ENCODE data around the gene HNRNPF.

Gene HNRNPF

DNA sequence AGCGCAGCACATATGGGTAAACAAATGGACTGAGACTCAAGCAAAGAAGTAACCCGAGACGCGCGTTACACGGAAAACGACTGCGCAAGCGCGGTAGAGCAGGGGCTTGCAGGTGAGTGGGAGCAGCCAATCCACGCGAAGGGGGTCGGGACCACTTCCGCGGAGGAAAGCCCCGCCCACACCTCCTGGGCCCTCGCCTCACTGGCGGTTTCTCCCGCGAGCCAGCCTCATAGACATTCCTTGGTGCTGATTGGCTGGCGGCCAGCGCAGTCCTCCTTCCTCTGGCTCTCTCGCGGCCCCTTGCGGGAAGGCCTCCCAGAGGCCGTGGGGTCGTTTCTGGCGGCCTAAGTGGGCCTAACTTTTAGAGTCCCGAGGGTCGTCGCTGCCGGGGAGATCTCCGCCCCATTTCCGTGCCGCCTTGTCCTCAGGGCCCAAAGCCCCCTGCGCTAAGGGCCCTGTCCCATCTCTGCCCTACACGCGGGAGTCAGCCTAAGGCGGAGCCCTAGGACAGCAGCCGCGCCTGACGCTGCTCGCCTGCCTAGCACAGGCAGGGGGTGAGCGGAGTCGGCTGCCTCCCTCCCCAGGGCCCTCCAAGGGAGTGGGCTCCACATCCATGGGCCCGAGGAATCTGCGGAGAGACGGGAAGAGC, 46.7 kb downstream of the HNRNPF start:
- Histone ChIP-seq H3K36me3 (ENCODE audit: control insufficient read depth, insufficient read depth, low read length) (no peaks in the 10 kb centered on the region), H3K27ac (ENCODE audit: low read length) (no peak overlapping the region), H3K4me1 (ENCODE audit: control insufficient read depth, insufficient read depth, low read length) (peaks cover 4% of the 10 kb centered on the region; the same call in 1 of the 2 replicates), H3K9me3 (ENCODE audit: control insufficient read depth, insufficient read depth, low read length) (no peaks in the 10 kb centered on the region), H3K4me3 (ENCODE audit: low read length) (peak overlapping the region; percentile 44; the same call in 1 of the 2 replicates), H3K27me3 (ENCODE audit: control insufficient read depth, insufficient read depth, low read length) (no peaks in the 10 kb centered on the region)
- peak; percentile 92 for DNase-seq (ENCODE audit: low read depth, low spot score)
- WGBS (ENCODE audit: insufficient coverage, insufficient read length) = no CpG with 5 or more reads among the region's 48 CpGs

DNA sequence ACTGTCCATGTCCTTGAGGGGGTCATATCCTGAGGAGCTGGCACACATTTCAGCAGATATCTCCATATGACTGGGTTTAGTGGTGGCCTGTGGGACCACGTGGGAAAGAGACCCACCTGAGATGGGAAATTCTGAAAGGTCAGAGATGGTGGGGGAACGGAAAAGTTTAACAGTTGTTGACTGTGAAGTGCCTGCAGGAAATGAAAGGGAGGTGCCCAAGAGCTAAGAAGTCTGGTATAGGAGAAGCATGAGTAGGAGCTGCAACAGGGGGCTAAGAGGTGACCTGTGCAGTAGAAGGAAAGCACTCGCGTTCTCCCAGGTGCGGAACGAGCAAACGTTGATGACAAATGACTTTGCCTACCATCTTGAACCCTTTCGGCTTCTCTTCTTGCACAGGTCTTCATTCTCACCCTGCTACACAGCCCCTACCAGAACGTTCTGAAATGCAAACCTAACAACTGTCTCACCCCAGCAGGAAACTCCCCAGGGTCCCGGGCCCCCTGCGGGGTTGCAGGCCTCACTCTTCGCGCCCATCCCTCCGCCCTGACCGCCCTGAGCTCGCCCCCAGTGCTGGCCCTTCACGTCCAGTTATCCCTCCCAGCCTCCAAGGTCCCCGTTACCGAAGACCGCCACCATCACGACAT, 47.3 kb downstream of the HNRNPF start:
- Histone ChIP-seq H3K27me3 (ENCODE audit: control insufficient read depth, insufficient read depth, low read length) (no peaks in the 10 kb centered on the region), H3K27ac (ENCODE audit: low read length) (no peak overlapping the region), H3K4me3 (ENCODE audit: low read length) (peak overlapping the region; percentile 44; the same call in 1 of the 2 replicates), H3K4me1 (ENCODE audit: control insufficient read depth, insufficient read depth, low read length) (peaks cover 4% of the 10 kb centered on the region; the same call in 1 of the 2 replicates), H3K9me3 (ENCODE audit: control insufficient read depth, insufficient read depth, low read length) (no peaks in the 10 kb centered on the region), H3K36me3 (ENCODE audit: control insufficient read depth, insufficient read depth, low read length) (no peaks in the 10 kb centered on the region)
- DNase-seq (ENCODE audit: low read depth, low spot score) = no peak
- WGBS (ENCODE audit: insufficient coverage, insufficient read length) = no CpG with 5 or more reads among the region's 21 CpGs

DNA sequence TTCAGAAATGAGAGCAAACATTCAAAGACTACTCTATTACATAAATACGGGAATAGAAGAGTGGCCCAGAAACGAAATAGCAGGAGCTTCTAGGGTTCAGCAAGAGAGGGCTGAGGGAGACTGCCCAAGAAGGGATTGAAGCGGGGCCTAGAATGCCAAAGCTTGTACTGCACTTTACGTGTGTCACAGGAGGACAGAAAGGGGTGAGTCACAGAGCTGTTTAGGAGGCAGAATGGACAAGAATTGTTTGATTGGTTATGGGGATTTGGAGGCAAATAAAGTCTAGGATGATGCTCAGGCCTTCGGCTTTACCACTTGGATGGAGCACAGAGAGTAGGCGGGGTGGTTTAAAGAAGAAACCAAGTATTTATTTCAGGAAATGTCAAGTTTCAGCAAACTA, 48.9 kb downstream of the HNRNPF start:
- Histone ChIP-seq H3K4me3 (ENCODE audit: low read length) (no peak overlapping the region), H3K36me3 (ENCODE audit: control insufficient read depth, insufficient read depth, low read length) (no peaks in the 10 kb centered on the region), H3K4me1 (ENCODE audit: control insufficient read depth, insufficient read depth, low read length) (peaks cover 4% of the 10 kb centered on the region; the same call in 1 of the 2 replicates), H3K9me3 (ENCODE audit: control insufficient read depth, insufficient read depth, low read length) (no peaks in the 10 kb centered on the region), H3K27ac (ENCODE audit: low read length) (no peak overlapping the region), H3K27me3 (ENCODE audit: control insufficient read depth, insufficient read depth, low read length) (no peaks in the 10 kb centered on the region)
- WGBS (ENCODE audit: insufficient coverage, insufficient read length) = no CpG with 5 or more reads among the region's 6 CpGs
- no peak for DNase-seq (ENCODE audit: low read depth, low spot score)

DNA sequence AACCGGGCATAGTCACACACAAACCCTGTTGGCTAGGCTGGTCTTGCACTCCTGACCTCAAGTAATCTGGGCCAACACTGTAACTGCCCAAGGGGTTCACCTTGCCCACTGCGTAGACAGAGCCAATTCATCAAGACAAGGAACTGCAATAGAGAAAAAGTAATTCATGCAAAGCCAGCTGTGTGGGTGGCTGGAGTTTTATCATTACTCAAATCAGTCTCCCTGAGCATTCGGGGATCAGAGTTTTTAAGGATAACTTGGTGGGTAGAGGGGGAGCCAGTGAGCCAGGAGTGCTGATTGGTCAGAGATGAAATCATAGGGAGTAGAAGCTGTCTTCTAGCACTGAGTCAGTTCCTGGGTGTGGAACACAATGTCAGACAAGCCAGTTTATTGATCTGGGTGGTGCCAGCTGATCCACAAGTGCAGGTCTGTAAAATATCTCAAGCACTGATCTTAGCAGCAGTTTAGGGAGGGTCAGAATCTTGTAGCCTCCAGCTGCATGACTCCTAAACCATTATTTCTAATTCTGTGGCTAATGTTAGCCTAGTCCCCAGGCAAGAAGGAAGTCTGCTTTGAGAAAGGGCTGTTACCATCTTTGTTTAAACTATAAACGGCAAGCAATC, 53.1 kb downstream of the HNRNPF start:
- Histone ChIP-seq H3K4me3 (ENCODE audit: low read length) (no peak overlapping the region), H3K9me3 (ENCODE audit: control insufficient read depth, insufficient read depth, low read length) (no peaks in the 10 kb centered on the region), H3K27me3 (ENCODE audit: control insufficient read depth, insufficient read depth, low read length) (no peaks in the 10 kb centered on the region), H3K36me3 (ENCODE audit: control insufficient read depth, insufficient read depth, low read length) (no peaks in the 10 kb centered on the region), H3K27ac (ENCODE audit: low read length) (no peak overlapping the region), H3K4me1 (ENCODE audit: control insufficient read depth, insufficient read depth, low read length) (peaks cover 1% of the 10 kb centered on the region; the same call in 1 of the 2 replicates)
- no CpG with 5 or more reads among the region's 4 CpGs for WGBS (ENCODE audit: insufficient coverage, insufficient read length)
- DNase-seq (ENCODE audit: low read depth, low spot score) = no peak

DNA sequence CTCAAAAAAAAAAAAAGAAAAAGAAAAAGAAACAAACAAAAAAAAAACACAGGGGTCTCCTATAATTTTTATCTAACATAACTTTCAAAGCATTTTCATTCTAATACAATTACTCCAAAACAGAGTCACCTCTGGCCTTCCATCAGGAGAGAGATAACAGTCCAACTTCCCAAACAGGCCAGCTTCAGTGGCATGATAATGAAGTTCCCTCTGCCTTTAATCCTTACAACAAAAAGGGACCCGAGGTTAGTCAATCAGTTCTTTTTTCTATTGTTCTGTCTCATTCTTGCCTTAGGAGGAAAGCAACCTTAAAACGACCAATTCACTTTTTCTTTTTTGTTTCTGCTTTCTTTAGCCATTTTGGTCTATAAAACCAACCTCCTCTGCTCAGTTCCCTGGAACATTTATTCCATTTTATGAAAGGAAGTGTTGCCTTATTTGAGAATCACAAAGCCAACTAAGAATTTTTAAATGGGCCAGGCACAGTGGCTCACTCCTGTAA, 54.1 kb downstream of the HNRNPF start:
- Histone ChIP-seq H3K27me3 (ENCODE audit: control insufficient read depth, insufficient read depth, low read length) (no peaks in the 10 kb centered on the region), H3K36me3 (ENCODE audit: control insufficient read depth, insufficient read depth, low read length) (no peaks in the 10 kb centered on the region), H3K27ac (ENCODE audit: low read length) (no peak overlapping the region), H3K4me3 (ENCODE audit: low read length) (no peak overlapping the region), H3K9me3 (ENCODE audit: control insufficient read depth, insufficient read depth, low read length) (no peaks in the 10 kb centered on the region), H3K4me1 (ENCODE audit: control insufficient read depth, insufficient read depth, low read length) (peaks cover 1% of the 10 kb centered on the region; the same call in 1 of the 2 replicates)
- DNase-seq (ENCODE audit: low read depth, low spot score) = no peak
- no CpG with 5 or more reads among the region's 2 CpGs for WGBS (ENCODE audit: insufficient coverage, insufficient read length)

DNA sequence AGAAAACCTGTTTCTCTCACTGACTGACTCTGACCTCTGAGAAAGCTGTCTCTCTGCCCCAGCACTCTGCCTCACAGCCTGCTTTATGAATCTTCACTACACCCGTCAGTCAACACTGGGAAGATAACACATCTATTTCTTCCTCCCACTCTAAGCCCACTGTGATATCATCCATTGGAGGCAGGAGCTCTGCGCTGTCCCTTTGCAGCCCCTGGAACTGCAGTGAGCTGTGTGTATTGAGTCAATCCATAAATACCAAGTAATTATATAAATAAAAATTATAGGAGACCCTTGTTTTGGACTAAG, 54.7 kb downstream of the HNRNPF start:
- Histone ChIP-seq H3K27me3 (ENCODE audit: control insufficient read depth, insufficient read depth, low read length) (no peaks in the 10 kb centered on the region), H3K27ac (ENCODE audit: low read length) (no peak overlapping the region), H3K4me3 (ENCODE audit: low read length) (no peak overlapping the region), H3K4me1 (ENCODE audit: control insufficient read depth, insufficient read depth, low read length) (peaks cover 1% of the 10 kb centered on the region; the same call in 1 of the 2 replicates), H3K36me3 (ENCODE audit: control insufficient read depth, insufficient read depth, low read length) (no peaks in the 10 kb centered on the region), H3K9me3 (ENCODE audit: control insufficient read depth, insufficient read depth, low read length) (no peaks in the 10 kb centered on the region)
- no CpG with 5 or more reads among the region's 2 CpGs for WGBS (ENCODE audit: insufficient coverage, insufficient read length)
- DNase-seq (ENCODE audit: low read depth, low spot score) = no peak

DNA sequence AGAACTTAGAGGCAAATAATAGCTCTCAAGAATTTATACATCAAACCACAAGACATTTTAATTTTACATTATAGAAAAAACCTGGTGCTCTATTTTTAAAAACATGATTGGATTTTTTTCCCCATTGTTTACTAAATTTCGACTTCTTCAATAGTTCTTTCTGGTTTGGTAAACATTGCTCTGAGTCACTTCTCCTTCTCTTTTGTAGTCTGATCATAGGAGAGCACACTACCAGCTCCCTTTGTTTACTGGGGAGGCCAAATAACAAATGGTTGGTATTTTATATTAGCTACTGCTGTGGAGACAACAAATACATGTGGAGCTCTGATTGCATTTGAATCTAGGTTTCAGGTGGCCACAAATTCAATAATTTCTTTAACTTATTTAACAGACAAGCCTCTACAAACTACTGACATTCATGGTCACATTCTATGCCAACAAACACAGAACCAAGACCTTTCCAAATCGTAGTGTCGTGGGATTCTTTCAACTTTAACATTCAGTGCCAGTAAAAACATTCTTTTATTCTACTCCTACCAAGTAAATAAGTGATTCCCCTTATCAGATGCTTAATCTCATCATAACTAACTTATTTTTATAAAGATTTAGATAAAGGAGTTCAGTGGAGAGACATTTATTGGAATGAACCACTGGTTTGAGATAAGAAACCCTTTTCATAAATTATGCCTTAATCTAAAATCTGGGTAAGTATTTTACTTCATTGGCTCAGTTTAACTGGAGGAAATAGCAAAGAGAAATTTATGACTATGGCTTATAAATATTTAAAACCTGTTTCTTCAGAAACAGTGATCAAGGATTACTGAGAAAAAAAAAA, 55.3 kb downstream of the HNRNPF start:
- Histone ChIP-seq H3K27ac (ENCODE audit: low read length) (no peak overlapping the region), H3K36me3 (ENCODE audit: control insufficient read depth, insufficient read depth, low read length) (no peaks in the 10 kb centered on the region), H3K27me3 (ENCODE audit: control insufficient read depth, insufficient read depth, low read length) (no peaks in the 10 kb centered on the region), H3K4me1 (ENCODE audit: control insufficient read depth, insufficient read depth, low read length) (peaks cover 1% of the 10 kb centered on the region; the same call in 1 of the 2 replicates), H3K9me3 (ENCODE audit: control insufficient read depth, insufficient read depth, low read length) (no peaks in the 10 kb centered on the region), H3K4me3 (ENCODE audit: low read length) (no peak overlapping the region)
- no CpG with 5 or more reads among the region's 3 CpGs for WGBS (ENCODE audit: insufficient coverage, insufficient read length)
- no peak for DNase-seq (ENCODE audit: low read depth, low spot score)

DNA sequence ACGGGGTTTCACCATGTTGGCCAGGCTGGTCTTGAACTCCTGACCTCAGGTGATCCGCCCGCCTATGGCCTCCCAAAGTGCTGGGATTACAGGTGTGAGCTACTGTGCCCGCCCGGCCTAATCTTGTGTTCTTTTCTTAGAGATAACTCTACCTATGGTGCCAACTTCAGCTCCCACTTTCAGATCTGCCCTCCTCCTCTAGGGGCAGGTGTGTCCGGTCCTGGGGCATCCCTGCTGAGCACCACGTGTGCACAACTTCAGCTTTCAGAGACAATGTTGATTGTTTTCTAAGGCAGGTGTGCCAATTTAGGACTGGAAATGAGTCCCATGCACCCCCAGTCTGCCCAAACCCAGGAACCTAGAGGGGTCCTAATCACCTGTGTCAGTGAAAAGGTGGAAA, 56.0 kb downstream of the HNRNPF start:
- no peaks in the 10 kb centered on the region for H3K9me3 ChIP-seq (ENCODE audit: control insufficient read depth, insufficient read depth, low read length)
- H3K27me3 ChIP-seq (ENCODE audit: control insufficient read depth, insufficient read depth, low read length) = no peaks in the 10 kb centered on the region
- peaks cover 1% of the 10 kb centered on the region; the same call in 1 of the 2 replicates for H3K4me1 ChIP-seq (ENCODE audit: control insufficient read depth, insufficient read depth, low read length)
- no peaks in the 10 kb centered on the region for H3K36me3 ChIP-seq (ENCODE audit: control insufficient read depth, insufficient read depth, low read length)
- WGBS (ENCODE audit: insufficient coverage, insufficient read length) = no CpG with 5 or more reads among the region's 7 CpGs
- H3K27ac ChIP-seq (ENCODE audit: low read length) = no peak overlapping the region
- no peak for DNase-seq (ENCODE audit: low read depth, low spot score)
- no peak overlapping the region for H3K4me3 ChIP-seq (ENCODE audit: low read length)

DNA sequence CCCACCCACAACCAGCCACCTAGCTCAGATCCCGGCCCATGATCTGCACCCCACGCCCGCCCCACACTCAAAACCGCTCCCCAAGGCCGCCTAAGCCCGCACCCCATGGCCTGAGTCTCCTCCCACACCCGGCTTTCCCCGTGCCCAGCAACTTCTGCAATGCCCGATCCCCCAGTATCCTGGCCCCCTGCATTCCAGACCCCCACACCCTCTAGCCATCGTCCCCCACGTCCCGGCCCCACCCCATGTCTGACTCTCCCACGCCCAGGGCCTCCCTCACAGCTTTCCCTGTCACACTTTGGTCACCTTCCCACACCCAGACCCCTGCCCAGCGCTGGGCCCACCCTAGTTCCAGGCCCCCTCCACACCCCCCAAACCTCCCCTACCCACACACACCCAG, 57.7 kb downstream of the HNRNPF start:
- Histone ChIP-seq H3K27ac (ENCODE audit: low read length) (no peak overlapping the region), H3K36me3 (ENCODE audit: control insufficient read depth, insufficient read depth, low read length) (no peaks in the 10 kb centered on the region), H3K27me3 (ENCODE audit: control insufficient read depth, insufficient read depth, low read length) (no peaks in the 10 kb centered on the region), H3K9me3 (ENCODE audit: control insufficient read depth, insufficient read depth, low read length) (no peaks in the 10 kb centered on the region), H3K4me1 (ENCODE audit: control insufficient read depth, insufficient read depth, low read length) (peaks cover 1% of the 10 kb centered on the region; the same call in 1 of the 2 replicates), H3K4me3 (ENCODE audit: low read length) (no peak overlapping the region)
- WGBS (ENCODE audit: insufficient coverage, insufficient read length) = no CpG with 5 or more reads among the region's 14 CpGs
- DNase-seq (ENCODE audit: low read depth, low spot score) = no peak

DNA sequence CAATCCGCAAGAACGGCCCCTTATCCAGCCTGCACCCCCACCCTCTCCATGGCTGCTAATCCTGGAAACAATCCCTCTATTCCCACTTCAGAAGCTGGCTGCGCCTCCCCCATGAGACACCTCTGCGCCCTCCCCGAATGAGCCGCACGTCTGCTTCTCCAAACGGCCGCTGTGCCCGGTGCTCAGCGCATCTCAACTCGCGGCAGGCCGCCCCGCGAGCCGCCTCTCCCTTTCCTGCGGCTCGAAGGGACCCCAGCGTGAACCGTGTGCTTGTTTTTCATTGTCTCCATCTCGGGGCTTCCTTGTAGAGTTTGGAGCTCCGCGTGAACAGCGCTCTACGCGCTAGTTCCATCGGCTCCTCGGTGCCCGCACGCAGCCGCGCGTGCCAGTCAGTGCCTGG, 58.3 kb downstream of the HNRNPF start:
- no peaks in the 10 kb centered on the region for H3K9me3 ChIP-seq (ENCODE audit: control insufficient read depth, insufficient read depth, low read length)
- peaks cover 1% of the 10 kb centered on the region; the same call in 1 of the 2 replicates for H3K4me1 ChIP-seq (ENCODE audit: control insufficient read depth, insufficient read depth, low read length)
- WGBS (ENCODE audit: insufficient coverage, insufficient read length) = no CpG with 5 or more reads among the region's 34 CpGs
- no peaks in the 10 kb centered on the region for H3K27me3 ChIP-seq (ENCODE audit: control insufficient read depth, insufficient read depth, low read length)
- no peaks in the 10 kb centered on the region for H3K36me3 ChIP-seq (ENCODE audit: control insufficient read depth, insufficient read depth, low read length)
- no peak overlapping the region for H3K4me3 ChIP-seq (ENCODE audit: low read length)
- no peak for DNase-seq (ENCODE audit: low read depth, low spot score)
- H3K27ac ChIP-seq (ENCODE audit: low read length) = no peak overlapping the region

All from iPS DF 6.9 (cell line).